Daoy (cell line): ENCODE data around the gene KLF7. TPM values are rescaled to one million over a fixed set of nuclear protein-coding genes. Genes with fewer than 3 reads are reported as not detected.

Experiments used
- DNase-seq: peaks from one replicate; pipeline ENCODE4 v3.0.0-alpha.2; 2015; ENCODE audit warnings: low read depth
- total RNA-seq: library from RNA; depleted of rRNA; stranded (reverse); fragments of >200 nt; shearing (Covaris generic); gene quantifications from 2 replicates; pipeline ENCODE4 v1.2.3, GENCODE V29; 2014; rRNA removed

KLF7 gene
- total RNA-seq: 10.7 TPM in 2 replicates

DNA sequence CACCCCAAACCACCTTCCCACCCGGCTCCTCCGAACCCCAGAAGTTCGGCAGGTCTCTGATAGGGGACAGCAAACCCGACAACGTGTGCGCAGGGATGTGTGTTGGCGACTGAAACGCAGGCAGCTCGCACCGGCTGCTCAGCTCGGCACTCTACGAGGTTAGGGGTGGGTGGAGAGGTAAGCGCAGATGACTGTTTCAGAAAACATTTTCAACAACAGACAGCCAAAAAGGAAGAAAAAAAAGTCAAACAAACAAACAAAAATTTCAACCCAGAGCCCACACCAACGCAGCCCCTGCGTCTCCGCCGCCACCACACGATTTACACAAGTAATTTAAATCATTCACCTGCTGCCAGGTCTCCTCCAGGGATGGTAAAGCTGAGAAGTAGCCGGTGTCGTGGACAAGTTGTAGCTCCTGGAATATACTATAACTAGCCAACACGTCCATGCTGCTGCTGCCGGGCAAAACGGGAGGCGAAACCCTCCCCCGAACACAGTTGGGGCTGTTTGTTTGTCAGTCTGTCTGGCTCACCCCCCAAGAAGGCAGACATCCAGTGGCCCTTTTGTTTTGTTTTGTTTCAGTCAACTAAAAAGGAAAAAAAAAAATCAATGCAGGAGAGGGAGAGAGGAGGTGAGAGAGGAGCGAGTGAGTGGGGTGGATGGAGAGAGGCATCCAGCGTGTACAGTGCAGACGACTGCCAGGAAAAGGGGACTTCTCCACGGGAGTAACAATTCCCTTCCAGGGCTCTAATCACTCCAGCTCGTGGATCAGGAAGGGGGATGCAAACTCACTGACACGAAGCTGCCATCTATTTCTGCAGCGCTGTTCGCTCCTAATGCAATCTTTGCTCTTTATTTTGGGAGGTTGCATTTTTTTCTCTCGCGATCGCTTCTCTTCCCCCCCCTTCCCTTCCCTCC is at the start of gene KLF7:
KLF7 (minus strand) TSS at position 828 of the 918 bp plus-strand sequence; CDS start at position 448, 380 bp downstream.
- DNase-seq: peak; percentile 60

DNA sequence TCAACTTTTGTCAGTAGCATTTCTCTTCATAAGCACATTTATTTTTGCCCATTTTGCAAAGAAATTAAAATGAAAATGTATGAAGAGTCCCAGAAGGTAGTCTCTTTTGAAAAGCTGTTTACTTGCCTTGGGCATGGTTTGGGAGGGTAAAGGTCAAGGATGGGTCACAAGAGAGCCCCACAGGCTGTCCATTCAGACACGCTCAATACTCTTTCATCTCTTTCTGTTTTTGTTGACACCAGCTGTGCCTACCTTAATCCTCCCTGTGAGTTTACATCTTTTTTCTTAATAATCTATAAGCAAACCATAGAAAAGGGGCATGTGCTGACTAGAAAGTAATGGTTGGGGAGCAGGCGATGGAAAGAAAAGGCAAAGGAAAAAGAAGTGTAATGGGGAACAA is 49.6 kb upstream of the KLF7 start:
- DNase-seq: no peak

DNA sequence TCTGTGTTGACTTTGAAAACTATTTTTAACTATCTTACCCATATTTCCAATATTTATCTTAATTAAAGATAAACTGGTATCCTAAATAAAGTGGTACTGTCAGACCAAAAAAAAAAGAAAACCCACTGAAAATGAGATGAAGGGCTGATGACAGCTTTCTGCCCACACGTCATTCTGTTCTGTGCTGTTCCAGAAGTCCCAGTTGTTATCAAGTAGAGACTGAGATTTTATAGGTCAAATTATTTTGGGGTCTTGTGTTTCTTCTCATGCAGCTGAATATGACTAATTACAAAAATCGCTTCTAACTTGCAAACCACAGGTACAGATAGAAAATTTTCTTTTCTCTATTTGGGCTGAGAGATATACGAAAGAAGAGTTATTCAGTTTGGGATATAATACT is 48.7 kb upstream of the KLF7 start:
- no peak for DNase-seq

DNA sequence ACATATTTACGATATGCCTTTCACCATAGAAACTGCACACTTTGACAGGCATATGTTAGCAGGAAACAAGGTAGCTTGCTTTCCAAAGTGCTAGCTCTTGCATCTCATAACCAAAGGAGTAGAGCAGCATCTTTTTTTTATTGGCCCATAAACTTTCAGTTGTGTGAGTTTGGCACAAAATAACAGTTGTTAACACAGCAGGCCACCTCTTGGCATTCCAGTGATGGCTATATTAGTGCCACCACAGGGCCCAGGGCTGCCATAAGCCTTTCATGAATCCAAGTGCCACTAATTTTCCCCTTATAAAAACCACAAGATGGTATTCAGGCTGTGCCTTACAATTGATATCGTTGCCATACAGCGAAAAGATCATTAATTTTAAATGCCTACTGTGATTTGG is 40.3 kb upstream of the KLF7 start:
- DNase-seq: no peak

DNA sequence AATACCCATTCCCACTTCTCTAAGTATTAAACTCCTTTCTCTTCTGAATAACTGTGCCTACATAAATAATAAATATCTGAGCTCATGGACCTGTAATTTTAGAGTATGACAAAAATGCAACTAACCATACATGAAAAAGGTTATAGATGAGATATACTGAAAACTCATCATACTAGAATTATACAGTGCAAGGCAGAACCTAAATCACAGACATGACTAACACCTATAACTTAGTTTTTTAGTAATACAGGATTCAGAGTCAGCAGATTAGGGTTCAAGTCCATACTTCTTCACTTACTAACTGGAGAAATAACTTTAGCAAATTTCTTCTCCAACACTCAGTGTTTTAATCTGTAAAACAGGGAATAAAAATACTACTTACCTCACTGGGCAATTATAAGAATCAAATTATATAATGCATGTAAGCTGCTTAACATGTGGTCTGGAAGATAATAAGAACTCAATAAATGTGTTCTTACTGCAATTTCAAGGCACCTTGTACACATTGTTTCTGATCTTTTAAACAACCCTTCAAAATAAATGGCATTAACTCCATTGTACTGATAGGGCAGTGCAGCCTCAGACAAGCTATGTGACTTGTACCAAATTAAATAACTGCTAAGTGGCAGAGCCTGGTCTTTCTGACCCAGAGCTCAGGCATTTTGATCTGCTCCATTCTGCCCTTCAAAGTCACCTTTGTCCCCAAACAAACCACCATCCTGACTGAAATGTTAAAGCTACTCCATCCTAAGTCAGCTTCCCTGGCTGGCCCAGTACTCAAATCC is 39.6 kb upstream of the KLF7 start:
- DNase-seq: no peak

DNA sequence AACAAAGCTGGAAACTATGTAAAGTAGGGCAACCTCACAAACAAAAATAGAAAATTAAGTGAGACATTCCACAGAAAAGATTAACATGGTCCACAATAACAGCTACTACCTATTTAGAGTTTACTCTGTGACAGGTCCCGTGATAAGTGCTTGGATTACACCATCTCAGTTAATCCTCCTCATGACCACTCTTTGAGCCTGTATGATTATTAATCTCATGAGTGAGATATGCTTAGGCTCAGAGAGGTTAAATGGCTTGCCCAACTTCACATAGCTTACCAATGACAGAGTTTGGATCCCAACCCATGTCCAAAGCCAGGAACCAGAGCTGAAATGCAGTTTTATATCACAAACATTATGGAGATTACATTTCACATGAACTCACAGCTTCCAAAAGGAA is 37.3 kb upstream of the KLF7 start:
- DNase-seq: no peak

DNA sequence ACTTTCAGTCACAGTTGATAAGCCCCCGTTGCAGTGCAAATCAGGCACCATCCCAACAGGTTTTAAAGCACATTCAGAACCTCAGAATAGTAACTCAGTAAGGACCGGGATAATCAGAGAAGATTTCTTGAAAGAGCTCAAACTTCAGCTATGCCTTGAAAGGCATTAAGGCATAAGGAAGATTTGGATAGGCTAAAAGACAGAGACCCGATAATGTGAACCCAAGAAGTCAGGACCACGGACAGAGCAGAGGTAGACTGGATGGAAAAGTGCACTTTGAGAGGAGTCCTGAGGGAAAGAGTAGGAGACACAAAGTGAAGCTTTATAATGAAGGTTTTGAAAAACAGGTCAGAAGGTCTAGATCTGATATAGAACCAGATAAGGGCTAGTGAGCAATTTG is 36.9 kb upstream of the KLF7 start:
- DNase-seq: no peak

DNA sequence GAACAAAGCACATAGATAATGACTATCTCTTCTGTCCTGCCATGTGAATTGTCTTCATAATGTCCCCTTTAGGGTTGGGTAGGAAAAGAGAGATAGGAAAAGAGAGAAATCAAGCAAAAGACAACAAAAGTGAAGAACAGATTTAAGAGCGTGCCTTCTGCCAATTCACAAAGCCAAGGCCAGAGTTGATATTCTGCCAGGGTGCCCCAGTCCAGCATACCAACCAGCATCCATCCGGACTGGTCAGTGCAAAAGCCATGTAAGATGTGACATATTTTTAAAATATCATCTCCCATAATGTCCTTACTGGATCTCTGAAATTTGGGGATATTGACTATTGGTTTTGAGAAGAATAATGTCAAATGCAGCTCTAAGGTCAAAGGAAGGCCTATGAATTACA is 35.7 kb upstream of the KLF7 start:
- no peak for DNase-seq

DNA sequence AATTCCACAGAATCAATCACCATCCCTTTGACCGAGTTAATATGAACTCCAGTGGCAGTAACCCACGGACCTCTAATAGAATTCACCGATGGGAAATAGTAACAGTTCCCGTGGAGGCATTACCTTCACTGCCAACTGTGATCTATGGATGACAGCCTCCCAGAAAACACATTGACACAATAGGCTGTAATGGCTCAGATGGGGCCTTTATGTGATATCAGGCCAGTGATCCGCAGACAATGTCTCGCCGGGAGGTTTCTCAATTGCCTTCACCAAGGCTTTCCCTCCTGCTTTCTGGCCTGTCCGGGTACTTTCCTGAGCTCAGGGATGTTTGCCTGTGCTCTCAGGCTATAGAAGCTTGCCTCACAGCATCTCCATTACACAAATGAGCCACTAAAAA is 34.4 kb upstream of the KLF7 start:
- no peak for DNase-seq

DNA sequence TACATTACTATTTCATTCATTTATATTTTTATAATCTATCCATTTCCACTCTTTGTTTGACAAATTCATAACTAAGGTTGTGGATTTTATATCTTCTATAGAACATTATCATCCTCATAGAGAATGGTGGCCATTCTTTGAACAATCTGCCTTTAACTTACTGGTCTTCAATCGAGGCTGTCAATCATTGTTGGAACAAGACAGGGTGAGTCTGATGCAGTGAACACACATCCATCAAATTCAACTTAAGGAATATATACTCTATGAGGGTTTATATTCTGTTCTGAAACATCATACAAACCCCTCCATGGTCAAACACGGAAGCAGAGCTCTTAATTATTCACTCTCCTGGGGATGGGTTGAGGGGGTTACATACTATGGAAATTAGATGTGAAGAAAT is 28.3 kb upstream of the KLF7 start:
- no peak for DNase-seq

DNA sequence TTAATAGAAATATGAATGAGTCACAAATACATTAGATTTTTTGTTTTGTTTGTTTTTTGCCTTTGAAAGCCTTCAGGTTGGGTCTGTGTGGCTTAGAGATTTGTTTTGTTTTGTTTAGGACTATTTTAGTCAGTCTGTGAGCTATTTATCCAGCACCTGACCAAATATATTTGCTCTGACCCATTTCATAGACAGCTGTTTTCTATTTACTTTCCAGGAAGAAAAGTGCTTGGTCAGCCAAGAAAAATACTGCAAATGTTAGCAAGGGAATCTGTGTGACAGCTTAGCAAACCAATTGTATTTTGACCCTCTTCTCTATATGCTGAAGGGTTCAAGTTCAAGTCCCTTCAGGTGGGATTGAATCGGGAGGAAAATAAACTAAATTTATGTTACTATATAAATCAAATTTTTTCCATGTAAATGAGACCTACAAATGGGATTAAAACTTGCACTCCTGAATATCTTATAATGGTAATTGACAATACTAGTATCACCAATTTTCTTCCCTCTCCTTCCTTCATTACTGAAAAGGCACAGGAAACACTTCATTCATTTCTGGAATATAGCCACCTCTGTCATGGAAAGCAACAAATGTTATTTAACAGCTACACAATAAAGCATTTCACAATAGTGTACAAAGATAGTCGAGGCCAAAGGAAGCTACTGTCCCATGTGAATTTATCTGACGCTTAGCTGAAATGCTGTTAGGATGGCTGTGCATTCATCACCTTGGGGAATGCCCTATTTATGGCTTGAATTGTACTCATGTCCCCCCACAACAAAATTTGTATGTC is 23.1 kb upstream of the KLF7 start:
- DNase-seq: no peak

DNA sequence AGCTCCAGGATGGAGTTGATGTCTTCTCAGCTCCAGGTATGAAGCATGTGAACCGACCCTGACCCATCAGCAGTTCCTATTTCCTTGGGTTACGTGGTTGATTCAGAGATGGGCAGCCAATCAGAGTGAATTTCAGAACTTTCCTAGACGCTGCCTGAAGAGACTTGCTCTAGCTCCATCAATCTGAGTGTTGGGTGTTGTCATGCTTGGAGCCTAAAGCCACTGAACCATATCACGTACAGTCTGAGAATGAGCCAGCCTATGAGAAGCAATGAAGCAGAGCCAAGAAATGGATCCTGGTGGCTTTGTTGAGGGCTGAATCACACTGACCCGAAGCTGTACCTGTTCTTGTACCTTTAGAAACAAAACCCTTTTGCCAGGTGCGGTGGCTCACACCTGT is 19.6 kb upstream of the KLF7 start:
- no peak for DNase-seq

DNA sequence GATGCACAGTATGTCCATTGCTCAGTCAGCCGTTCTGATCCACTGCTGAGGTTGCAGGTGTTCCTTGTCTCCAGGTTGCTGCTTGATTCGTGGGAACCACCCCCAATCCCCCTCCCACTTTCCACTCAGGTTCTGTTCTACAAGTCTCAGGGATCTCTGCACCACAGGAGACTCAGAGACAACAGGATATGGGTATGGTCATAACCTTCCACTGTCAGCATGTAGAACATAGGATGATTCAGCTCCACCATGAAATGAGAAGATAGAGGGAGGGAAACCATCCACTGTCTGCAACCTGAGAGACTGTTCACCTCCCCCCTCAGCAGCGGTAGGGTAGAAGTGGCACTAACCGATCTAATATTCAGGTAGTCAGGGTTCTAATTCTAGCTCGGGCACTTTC is 19.0 kb upstream of the KLF7 start:
- DNase-seq: no peak

DNA sequence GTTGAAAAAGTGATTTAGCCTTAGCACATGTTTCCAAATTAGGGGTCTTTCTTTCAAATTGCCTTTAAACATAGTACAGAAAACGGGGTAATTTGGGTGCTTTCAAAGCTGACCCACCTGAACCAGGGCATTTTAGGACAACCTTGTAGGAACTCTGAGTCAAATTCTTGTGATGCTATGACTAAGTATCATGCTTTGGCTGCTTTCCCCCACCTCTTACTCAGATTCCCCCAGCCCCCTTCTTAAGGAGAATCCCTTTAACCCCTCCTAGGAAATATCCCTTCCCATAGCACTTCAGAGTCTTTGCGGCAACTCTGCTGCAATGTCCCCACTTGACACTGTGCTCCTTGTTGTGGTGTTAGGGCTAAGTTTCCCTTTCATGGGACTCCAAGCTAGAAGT is 18.6 kb upstream of the KLF7 start:
- DNase-seq: no peak

DNA sequence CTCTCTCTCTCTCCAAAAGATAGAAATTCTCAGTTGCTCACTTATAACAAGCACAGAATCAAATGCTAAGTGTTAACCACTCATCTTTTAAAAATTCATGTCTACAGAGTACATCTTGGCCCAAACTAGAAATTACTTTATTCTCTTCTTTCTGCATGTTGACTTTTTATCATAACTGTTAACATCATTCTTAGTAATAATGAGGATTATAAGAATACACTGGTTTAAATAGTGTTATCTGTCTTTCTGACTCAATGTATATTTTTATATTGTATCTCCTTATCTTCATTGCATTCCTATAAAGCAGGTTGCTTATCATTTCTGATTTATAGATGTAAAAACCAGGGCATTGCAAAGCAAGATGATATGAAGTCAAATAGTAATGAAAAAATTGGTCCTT is 17.8 kb upstream of the KLF7 start:
- DNase-seq: no peak

DNA sequence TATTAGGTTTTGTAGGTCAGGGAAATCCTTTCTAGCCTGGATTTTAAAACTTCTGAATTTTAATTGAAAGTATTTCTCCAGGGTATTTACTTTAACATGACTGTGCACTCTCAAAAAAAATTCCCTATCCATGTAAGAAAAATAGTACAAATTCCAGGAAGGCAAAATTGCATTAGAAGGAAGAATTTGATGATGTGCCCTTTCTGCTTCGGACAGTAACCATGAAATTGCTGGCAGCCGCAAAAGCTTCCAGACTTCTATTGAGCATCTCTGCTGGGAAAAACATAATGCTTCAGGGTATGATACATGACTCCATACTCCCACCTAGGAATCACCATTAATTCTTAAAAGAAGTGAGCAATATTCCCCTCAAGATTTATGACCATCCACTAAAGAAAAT is 17.2 kb upstream of the KLF7 start:
- DNase-seq: no peak

DNA sequence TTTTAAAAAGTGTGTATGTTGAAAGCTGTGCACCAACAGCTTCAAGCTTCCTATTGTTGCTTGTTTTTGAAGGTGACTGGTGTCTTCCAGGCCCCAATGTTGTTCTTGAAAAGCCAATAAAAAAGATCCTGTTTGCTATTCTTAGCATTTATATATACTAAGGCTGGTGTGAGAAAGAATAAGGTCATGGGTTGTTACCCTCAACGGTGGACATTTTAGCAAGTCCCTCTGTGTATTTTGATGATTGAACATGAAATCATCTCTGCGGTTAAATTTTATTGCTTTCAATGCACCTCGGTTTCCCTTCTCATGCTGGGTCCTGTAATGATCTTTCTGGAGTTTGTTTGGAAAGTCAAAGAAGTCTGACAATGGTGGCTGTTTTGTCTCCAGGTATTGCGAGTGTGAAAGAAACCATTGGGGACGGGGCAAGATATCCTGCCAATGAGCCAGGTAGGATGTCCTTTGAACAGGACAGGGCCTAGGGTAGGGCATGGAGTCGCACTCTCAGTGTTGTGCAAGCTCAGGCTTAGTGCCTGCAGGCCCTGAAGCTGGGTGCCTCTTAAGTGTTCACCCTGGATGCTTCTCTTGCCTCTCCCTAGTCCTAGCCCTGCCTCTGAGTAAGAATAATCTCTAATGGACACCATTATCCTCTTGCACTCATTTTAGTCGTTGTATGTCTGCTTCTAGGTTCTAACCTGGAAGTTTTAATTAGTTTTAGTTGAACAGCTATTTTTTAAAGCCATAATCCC is 16.0 kb upstream of the KLF7 start:
- no peak for DNase-seq

DNA sequence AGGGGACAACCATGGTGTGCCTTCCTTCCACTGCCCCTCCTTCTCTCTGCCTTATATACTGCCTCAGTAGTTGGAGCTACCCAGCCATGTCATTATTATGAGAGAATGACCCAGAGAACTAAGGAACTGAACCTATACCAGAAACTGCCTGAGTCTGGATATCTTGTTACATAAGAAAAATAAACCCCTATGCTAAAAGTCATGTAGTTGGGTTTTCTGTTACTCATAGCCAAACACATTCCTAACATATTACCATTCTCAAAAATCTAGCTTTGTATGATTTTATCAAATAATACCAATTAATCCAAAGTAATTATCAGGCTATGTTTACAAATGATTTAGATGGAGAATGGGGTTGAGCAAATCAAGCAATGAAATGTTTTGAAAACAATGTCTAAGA is 15.0 kb upstream of the KLF7 start:
- DNase-seq: no peak

DNA sequence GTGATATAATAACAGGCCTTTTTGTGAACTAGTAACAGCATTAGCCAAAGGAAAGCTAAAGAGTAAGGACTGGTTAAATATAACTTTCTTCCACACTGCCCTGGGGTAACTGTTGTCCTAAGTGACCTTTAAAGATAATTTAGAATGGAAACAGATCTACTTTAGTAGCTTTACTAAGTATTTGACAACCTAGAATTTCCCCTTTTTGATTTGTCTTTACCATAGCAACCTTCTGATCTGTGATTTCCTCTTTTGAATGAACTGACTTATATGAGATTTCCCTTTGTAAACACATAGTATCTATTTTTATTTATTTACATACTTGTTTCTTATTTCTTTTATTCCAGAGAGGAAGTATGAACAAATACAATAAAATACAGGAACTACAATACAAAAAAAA is 10.5 kb upstream of the KLF7 start:
- no peak for DNase-seq

DNA sequence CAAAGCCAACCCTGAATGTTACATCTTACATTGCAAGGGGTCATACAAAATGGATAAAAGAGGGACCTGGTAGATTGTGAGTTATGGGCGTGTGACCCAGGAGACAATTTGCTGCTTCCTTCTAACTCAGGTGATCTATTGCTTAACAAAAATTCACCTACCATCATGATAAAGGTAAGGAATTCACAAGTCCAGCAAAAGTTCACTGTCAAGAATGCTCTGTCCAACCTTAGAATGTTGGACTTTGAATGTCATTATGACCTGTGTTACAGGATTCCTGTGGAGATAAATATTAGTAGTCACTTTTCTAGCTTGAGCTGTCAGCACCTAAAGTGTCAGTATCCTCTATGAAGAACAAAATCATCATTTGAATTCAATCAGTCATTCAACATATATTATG is 7.9 kb upstream of the KLF7 start:
- DNase-seq: no peak

DNA sequence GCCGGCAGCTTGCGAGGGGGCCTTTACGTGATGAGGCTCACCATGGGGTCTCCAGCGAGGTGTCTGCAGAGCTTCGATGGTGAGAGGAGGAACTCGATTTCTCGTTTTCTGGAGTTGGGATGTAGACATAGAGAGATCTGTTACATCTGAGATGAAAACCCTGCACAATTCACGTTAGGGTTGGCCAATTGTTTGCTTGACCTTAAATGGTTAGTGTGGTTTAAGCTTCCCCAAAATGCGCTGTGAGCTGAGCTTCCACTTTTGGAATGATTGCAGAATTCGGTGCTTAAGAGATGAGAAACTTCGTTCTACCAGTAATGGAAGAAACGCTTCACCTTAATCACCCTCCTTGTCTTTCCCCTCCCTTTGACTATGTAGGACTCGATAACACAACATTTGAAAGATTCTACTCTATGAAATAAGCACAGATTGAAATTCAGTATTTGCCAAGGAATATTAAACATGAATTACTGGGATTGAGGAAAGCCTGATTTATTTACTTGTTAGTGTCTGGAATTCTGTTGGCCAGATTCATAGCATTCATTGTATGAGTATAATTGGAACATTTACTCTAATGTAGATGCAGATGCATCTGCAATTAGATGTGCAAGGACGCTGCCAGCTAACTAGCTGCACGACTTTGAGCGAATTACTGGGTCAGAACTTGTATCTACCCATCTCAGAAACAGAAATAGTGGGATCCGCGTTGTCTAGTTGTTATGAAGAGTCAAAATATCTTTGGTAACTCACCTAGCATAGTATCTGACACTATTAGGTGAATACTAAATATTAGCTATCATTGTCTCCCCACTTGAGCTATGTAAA is 1.6 kb upstream of the KLF7 start:
- no peak for DNase-seq
